GM18502 (cell line): ENCODE data around the gene MEIS2.

ENCODE experiments used
- ATAC-seq: cut with Tn5 transposase; IDR thresholded peaks from one replicate; pipeline ENCODE4 v1.9.1; 2021; ENCODE audit warnings: mild to moderate bottlenecking; ENCODE audit not compliant: unreplicated experiment, poor library complexity

The MEIS2 gene

GRCh38 chr15:37044915-37045648, 55.3 kb downstream of the MEIS2 start:
- no peak for ATAC-seq

GRCh38 chr15:37041836-37042235, 58.5 kb downstream of the MEIS2 start:
- no peak for ATAC-seq

- no peak for ATAC-seq
Measured at GRCh38 chr15:37041042-37041441, 59.3 kb downstream of the MEIS2 start.

DNA sequence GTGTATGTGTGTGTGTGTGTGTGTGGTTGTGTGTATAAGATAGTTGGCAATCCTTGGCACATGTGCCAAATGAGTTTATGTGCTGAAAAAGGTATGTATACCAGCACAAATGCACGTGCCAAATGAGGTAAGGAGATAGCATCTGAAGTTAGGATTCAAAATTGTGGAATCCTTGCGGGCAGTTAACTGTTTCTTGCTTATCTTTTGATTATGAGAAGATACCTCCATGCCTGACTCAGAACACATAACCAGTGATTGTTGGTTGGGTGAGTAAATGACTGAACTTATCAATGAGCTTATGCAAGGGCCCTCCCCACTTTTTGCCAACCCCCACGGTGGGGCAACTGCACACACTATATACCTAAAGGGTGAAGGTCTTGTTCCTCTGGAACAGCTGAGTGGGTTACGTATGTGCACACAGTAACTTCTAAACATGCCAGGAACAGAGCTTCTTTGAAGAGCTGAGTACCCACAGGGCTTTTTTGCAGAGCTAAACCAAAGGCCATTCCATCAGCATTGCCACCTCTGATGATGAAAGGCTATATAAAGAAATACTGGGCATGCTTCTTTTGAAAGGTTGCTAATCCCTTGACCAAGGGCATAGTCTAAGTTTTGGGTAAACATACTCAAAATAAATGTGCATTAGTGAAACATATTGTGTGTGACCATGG, 60.1 kb downstream of the MEIS2 start:
- no peak for ATAC-seq

GRCh38 chr15:37038716-37039106, 61.6 kb downstream of the MEIS2 start:
- no peak for ATAC-seq

GRCh38 chr15:37037850-37038715, 62.3 kb downstream of the MEIS2 start:
- no peak for ATAC-seq

DNA sequence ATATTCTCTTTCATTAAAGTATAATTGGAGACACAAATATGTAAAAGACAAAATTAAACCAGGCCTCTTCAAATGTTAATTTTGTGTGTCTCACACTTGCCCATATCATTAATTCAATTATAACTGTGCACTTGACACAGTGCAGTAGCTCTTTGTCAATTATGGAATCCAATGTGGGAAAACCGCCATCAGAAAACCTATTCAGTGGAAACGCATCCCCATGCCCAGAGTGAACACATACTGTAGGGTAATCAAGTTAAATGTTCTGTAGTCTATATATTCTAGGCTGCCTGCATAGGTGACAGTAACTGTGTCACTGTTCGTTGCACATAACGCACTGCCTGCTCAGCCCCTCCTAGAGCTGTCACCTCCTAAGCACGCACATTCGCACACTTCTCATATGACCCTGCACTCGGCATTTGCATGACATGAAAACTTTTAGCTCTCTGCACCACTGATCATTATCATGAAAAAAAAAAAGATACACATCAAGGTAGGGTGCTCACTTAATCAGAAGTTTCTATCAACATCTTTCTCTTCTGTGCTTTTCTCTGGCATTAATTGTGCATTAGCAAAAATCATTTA, 63.2 kb downstream of the MEIS2 start:
- ATAC-seq, result no peak

GRCh38 chr15:37034835-37035748, 65.3 kb downstream of the MEIS2 start:
- no peak for ATAC-seq

DNA sequence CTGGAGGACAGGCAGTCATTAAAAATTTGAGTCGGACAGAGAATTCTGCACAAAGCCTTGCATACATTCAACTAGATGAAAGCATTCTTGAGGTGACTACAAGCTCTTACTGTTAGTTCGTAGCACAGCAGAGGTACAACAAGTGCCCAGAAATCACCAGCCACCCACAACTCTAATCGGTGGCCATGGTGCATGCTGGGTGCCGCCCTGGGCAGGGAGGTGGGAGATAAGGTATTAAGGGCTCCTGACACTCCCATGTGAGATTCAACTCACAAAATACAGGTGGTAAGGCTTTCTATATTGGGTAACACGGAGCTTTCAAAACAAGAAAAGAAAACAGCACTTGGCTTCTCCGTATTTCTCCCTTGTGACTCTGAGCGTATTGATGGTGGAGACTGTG, 66.0 kb downstream of the MEIS2 start:
- ATAC-seq, result no peak

DNA sequence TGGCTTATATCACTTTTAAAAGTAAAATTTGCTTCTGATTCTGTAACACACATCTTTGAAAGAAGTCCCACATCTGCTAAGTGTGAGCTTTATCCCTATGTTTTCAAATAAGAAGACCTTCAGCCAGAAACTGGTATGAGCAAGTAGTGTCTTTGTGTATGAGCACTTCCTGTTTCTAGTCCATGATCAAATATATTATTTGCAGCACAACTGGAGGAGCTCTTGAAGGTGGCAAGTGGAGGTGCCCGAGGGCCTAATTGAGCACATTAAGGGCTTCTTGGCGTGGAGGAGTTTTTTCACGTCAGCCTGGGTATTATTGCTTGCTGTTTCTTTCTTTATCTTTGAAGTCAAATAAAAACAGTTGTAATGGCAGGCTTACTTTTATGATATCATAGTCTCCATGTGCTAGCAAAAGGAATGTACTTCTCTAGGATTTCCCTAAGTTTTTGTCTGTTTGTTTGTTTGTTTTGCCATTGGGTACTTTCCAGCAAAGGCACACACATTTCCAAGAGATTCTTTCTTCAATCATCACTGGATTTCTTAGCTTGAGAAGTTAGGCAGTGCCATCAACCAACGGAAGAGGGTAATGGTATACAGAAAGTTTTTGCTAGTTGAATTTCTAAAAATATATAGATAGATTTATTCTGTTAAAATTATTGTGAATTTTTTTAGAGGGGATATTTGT, 68.1 kb downstream of the MEIS2 start:
- no peak for ATAC-seq

DNA sequence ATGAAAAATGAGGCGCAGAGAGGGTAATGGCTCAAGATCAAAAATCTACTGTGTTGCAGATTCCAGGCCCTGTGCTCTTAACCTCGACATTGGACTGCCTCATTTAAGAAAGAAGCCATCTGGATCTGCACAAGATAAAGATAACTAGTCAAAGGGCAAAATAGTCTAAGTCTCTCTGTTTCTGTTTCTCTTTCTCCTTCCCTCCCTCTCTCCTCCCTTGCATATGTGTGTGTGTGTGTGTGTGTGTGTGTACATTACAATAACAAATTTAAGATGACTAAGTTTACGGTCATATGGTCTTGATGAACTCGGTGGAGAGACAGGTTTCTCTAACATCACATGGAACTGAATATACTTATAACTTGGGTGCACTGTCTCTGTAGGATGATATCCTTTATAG, 69.2 kb downstream of the MEIS2 start:
- no peak for ATAC-seq

- no peak for ATAC-seq
Measured at GRCh38 chr15:37028625-37029296, 71.6 kb downstream of the MEIS2 start.

- no peak for ATAC-seq
Measured at GRCh38 chr15:37020852-37021251, 79.5 kb downstream of the MEIS2 start.

DNA sequence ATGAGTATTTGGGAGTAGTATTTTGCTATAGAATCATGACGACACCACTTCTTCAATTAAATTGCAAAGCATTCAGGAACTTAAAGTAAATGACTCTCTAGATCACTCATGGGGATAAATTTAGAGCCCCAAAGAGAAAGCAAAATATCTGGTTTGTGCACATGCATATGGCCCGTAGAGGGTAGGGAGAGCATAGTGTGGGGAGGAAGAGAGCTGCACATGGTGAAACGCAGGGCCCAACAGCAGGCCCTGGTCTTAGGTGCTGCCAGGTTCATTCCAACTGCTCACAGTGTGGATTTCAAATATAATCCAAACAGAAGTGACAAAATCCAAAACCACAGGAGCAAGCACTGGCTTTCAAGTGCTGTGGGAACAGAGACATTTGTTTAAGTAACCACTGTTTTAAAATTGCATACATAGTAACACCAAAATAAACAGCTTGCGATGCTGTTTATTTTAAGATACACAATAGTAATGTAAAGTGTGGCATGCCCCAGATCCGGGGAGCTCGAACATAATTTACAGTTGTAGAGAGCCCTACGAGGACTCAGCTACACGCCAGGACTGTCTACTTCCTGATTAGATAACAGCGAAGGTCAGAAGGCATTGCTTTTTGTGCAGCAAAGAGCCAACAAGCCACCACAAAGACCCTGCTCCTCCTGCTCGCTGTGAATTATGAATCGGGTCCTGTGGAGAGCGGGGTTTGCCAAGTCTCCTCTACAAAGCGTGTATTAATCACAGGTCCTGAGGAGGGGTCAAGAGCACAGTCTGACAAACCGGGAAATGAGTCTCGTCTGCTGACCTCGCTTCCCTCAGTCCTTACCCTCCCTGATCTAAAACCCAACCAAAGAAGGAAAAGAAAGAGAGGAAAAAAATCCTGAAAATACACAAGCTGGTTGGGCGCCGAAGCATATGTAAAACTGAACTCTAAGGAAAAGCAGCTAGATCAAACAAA, 80.6 kb downstream of the MEIS2 start:
- ATAC-seq, result no peak

DNA sequence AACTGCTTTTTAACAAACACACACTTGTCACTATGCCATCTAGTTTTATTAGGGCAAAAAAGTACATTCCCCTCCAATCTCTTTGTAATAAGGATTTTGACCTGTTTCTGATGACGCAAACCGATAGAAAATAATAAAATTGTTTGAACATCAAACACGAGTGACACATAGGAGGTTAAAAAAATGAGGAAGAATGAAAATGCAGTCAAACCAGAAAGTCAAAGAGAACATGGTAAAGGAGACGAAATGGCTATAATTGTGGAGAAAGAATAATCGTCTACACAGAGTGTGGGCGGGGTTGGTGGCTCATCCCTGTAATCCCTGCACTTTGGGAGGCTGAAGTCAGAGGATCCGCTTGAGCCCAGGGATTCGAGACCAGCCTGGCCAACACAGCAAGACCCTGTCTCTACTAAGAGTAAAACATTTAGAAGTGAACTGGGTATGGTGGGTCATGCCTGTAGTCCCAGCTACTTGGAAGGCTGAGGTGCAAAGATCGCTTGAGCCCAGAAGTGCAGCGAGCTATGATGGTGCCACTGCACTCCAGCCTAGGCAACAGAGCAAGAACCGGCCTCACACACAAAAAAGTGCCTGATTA, 83.2 kb downstream of the MEIS2 start:
- ATAC-seq, result no peak

GRCh38 chr15:37016231-37016630, 84.1 kb downstream of the MEIS2 start:
- ATAC-seq, result no peak

- ATAC-seq, result no peak
Measured at GRCh38 chr15:37015451-37015850, 84.9 kb downstream of the MEIS2 start.
